Stimulated activated CD8-positive, alpha-beta memory T cell treated with anti-CD3 and anti-CD28 coated beads, Interleukin-7, amount 100 ng/mL, for 48 hours (primary cell): Measurements from ENCODE around the gene ZNF57.
"Not testable (repeated sequence)": the region's sequence is repeated elsewhere in the genome, so short reads cannot be mapped to it uniquely, and the experiment has no call there.

ENCODE experiments used
- DNase-seq, 2 donors: peaks; one replicate each; pipeline ENCODE4 v3.0.0-alpha.2; 2020; ENCODE audit warnings: low read depth in 1 of 2; ENCODE audit errors: extremely low read depth in 1 of 2

The ZNF57 gene

DNA sequence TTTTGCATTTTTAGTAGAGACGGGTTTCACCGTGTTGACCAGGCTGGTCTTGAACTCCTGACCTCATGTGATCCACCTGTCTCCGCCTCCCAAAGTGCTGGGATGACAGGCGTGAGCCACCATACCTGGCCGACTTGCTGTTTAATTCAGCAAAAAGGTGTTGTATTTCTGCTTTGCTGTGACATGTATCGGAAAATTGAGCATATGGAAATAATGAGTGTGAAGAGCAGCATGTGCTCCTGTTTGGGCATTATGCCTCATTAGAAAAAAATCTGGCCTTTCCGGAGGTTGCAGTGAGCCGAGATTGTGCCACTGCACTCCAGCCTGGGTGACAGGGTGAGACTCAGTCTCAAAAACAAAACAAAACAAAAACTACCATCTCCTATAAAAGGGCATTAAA, 10.2 kb upstream of the ZNF57 start:
- DNase-seq, result not testable (repeated sequence)

DNA sequence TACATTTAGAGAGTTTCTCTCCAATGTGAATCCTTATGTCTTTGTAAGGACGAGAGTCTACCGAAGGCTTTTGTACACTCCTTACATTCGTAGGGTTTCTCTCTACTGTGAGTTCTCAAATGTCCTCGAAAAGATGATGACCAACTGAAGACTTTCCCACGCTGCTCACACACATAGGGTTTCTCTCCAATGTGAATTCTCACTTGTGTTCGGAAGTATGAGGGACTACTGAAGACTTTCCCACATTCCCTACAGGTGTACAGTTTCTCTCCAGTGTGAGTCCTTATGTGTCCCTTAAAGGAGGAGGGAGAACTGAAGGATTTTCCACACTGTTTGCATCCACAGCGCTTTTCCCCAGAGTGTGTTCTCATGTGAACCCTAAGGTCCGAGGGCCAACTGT, 4.0 kb upstream of the ZNF57 start:
- no peak for DNase-seq

- no peak for DNase-seq
These were observed 2.0 kb downstream of the ZNF57 start for GRCh38 chr19:2902590-2903218.

- DNase-seq, result not testable (repeated sequence)
These were observed 2.6 kb downstream of the ZNF57 start for GRCh38 chr19:2903326-2903725.

- no peak for DNase-seq
These were observed 5.3 kb downstream of the ZNF57 start for GRCh38 chr19:2905918-2906519.

- DNase-seq, result no peak
These were observed 6.0 kb downstream of the ZNF57 start for GRCh38 chr19:2906631-2907195.

GRCh38 chr19:2912306-2912705, 11.6 kb downstream of the ZNF57 start:
- DNase-seq, result peak in 1 of 2 donors; percentile 21

DNA sequence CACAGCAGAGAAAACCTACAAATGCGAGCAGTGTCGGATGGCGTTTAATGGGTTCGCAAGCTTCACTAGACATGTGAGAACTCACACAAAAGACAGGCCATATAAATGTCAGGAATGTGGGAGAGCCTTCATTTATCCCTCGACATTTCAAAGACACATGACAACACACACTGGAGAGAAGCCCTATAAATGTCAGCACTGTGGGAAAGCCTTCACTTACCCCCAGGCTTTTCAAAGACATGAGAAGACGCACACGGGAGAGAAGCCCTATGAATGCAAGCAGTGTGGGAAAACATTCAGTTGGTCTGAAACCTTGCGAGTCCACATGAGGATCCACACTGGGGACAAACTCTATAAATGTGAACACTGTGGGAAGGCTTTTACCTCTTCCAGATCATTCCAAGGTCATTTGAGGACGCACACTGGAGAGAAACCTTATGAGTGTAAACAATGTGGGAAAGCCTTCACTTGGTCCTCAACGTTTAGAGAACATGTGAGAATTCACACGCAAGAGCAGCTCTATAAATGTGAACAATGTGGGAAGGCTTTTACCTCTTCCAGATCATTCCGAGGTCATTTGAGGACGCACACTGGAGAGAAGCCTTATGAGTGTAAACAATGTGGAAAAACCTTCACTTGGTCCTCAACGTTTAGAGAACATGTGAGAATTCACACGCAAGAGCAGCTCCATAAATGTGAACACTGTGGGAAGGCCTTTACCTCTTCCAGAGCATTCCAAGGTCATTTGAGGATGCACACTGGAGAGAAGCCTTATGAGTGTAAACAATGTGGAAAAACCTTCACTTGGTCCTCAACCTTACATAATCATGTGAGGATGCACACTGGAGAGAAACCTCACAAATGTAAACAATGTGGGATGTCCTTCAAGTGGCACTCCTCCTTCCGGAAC, 16.8 kb downstream of the ZNF57 start:
- no peak for DNase-seq

- no peak for DNase-seq
These were observed 22.3 kb downstream of the ZNF57 start for GRCh38 chr19:2922987-2923386.

DNA sequence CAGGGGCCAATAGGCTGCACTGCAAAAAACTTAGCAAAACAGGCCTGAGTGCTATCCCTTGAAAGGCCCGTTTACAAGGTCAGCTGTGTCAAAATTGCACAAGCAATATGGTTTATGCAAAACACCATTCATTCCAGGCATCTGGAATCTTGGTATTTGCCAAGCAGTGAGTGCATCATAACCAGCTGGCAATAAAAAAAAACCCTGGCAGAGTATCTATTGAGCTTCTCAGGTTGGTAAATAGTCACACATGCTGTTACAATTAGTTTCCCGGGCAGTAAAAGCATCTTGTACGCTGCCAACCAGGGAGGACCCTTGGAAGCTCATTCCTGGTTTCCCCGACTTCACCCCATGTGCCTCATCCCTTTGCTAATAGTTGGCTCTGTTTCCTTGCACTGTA, 22.8 kb downstream of the ZNF57 start:
- DNase-seq, result no peak

DNA sequence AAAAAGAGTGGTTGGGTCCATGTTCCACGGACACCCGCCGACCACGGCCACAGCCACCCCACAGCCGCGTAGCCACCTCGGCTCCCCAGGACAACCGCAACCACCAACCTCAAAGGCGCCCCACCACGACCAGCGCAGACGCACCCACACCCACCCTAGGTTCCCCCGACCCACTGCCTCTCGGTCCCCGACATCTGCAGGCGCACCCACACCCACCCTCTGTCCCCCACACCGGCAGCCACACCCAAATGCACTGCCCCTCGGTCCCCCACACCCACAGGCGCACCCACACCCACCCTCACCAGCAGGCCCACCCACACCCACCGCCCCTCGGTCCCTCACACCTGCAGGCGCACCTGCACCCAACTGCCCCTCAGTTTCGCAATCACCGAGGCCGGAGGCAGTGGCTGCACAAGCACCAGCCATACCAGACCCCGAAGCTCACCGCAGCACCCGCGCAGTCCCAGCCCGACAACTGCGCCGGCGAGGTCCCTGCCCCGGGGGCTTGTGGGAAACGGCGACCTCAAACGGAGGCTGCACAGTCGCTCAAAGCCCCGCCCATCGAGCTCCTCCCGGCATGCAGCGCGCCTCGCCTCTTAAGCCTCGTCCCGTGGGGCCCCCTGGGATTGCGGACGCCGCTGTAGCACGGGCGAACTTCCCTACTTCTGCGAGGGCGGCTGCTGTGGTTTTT, 25.8 kb downstream of the ZNF57 start:
- DNase-seq, result no peak

DNA sequence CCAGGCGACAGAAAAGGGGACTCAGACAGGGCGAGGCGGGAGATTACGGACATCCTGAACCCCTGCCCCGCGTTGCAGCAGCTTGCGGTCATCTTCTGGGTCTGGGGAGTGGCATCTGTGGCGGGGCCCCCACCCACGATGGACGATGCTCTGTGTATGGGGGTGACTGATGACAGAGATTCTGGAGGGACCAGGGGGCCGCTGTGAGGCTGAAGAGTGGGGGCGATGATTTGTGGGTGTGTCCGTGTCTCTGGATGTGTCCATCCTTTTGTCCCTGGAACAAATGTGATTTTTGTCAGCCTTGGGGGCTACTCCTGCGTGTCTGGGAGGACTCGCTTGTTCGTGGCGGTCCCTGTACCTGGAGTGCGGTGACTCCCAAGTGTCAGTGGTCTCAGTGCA, 26.3 kb downstream of the ZNF57 start:
- DNase-seq, result no peak

GRCh38 chr19:2933490-2933910, 32.8 kb downstream of the ZNF57 start:
- DNase-seq, result no peak

DNA sequence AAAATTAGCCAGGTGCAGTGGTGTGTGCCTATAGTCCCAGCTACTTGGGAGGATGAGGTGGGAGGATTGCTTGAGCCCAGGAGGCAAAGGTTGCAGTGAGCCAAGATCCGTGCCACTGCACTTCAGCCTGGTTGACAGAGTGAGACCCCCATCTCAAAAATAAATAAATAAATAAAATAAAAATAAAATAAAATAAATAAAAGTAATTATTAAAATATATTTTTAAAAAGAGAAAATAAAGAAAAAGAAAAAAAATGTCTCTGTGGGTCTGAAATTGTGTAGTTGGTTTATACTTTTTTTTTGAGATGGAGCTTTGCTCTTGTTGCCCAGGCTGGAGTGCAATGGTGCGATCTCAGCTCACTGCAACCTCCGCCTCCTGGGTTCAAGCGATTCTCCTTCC, 35.1 kb downstream of the ZNF57 start:
- not testable (repeated sequence) for DNase-seq

DNA sequence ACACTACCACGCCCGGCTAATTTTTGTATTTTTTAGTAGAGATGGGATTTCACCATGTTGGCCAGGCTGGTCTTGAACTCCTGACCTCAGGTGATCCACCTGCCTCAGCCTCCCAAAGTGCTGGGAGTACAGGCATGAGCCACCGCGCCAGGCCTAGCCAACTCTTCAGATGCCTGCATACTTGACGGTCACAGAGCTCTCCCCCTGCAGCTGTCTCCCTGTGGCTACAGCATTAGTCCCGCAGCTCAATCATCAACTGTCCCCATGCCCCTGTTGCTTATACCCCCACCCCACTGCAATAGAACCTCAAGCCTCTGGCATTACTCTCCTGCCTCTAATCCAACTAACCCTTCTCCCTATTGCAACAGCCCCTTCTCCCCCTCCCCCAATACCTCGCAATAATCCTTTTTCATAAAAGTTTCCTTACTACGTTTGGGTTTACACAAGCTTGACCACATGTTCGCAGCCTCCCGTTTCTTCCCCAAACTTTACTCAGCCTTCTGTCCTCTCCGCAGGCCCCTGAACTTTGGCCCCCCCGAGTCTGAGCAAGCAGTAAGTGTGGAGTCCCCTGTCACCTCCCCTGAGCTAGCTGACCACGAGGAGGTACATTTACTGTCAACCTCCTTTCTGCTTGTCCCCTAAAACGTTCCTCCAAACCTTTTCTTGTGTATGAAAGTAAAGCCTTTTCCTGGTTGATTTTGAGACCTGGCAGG, 42.4 kb downstream of the ZNF57 start:
- no peak for DNase-seq

DNA sequence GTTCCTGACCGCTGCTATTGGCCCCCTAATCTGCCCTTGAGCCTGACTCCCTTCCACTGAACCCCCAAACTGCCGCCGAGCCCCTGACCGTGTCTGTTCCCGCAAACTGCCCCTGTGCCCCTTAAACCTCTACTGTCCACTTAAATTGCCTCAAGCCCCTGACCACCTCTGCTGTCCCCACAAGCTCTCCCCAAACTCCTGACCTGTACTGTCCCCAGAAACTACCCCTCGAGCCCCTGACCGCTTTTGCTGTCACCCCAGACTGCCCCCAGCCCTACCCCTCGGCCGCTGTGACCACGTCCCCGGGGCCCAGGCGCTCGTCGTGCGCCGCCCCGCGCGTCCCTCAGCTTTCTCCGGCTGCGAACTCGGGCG, 43.7 kb downstream of the ZNF57 start:
- no peak for DNase-seq

DNA sequence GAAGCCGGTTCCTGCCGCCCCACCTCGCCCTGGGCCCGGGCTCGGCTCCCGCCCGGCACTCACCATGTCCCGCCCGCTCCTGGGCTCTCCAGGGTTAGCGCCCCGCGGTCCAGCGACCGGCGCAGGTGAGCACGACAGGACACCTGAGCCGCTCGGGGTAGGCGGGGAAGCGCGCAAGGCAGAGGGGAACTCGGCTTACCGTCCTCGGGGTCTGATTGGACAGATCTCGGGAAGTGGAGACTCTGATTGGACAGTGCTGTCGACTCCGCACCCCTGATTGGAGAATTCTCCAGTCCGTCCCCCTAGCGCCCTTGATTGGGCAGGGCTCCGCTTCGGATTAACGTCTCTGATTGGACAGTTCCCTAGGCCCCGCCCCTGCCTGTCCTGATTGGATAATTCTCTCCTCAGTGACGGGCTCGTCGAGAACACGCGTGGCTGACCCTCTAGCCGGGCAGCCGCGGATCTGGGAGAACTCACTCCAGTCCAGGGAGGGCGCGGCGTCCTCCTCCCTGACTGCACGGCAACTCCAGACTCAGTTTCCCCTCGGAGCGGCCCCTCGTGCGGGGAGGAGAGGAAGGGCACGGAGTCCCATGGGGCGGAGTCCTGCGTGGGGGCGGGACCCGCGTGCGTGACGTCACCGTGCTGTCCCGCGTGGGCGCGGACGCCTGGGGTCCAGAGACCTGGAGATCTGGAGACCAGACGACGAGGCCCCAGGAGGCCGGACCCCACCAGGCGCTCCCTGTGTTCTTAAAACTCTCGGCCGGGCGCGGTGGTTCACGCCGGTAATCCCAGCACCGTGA, 44.2 kb downstream of the ZNF57 start, which contains the start of gene ZNF77:
Gene ZNF77, minus strand, starts transcription at position 197 of the 800 bp plus-strand sequence. Its CDS starts 131 bp downstream, at position 66.
- peak; percentile 95 to 99 for DNase-seq

GRCh38 chr19:2945575-2946184, 45.0 kb downstream of the ZNF57 start:
- no peak for DNase-seq

DNA sequence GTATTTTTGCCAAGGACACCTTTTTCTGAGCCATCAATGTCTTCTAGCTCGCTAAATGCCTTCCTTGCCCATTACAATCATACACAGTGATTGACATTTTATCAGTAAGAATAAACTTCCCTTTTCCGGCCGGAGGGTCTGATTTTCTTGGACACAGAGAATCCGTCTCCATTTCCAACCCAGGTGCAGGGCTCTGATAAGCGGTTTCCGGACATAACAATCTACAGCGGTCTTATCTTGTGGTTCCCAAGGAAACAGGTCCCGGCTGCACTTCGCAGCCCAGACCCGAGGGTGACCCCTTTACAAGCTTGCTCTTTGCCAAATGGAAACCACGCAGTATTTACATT, 49.2 kb downstream of the ZNF57 start:
- DNase-seq, result no peak
